ENCODE results near the gene RSPO1. TPM values are rescaled to one million over a fixed set of nuclear protein-coding genes. Genes with fewer than 3 reads are reported as not detected.
"Not testable (repeated sequence)": the region's sequence is repeated elsewhere in the genome, so short reads cannot be mapped to it uniquely, and the experiment has no call there.

RSPO1 gene
- total and polyA plus RNA-seq, 4 donors, result 0.06 to 0.14 (median 0.08) TPM; not detected in 1

- Histone ChIP-seq H3K4me1 (ENCODE audit: control insufficient read depth in 4 of 4, insufficient read depth in 4 of 4, low read length in 3 of 4) (peaks cover 4 to 19% (median 18%) of the 10 kb centered on the region in 4 donors), H3K36me3 (ENCODE audit: control insufficient read depth in 4 of 4, insufficient read depth in 3 of 4, low read depth in 1 of 4, low read length in 3 of 4) (peaks cover 2 to 35% (median 29%) of the 10 kb centered on the region in 4 donors), H3K27me3 (ENCODE audit: control insufficient read depth in 4 of 4, insufficient read depth in 4 of 4, low read length in 3 of 4) (no peaks in the 10 kb centered on the region), H3K9me3 (ENCODE audit: control insufficient read depth in 4 of 4, low read length in 3 of 4) (no peaks in the 10 kb centered on the region), H3K27ac (ENCODE audit: low read depth in 1 of 2, low read length in 2 of 2) (no peak overlapping the region), H3K4me3 (ENCODE audit: low read depth in 1 of 3, low read length in 3 of 3) (no peak overlapping the region), H3K9ac (ENCODE audit: low read depth in 1 of 2, low read length in 2 of 2) (no peak overlapping the region)
- TF ChIP-seq JUND (IDR thresholded peaks at IDR 0.05) (no peak), SP1 (IDR thresholded peaks at IDR 0.05) (no peak), RXRA (IDR thresholded peaks at IDR 0.05) (no peak), EGR1 (IDR thresholded peaks at IDR 0.05; ENCODE audit: low read depth in 2 of 2) (no peak), HNF4A (conservative IDR thresholded peaks at IDR 0.05) (no peak), MAX (IDR thresholded peaks at IDR 0.05) (no peak), FOXA1 (IDR thresholded peaks at IDR 0.05) (no peak), TAF1 (conservative IDR thresholded peaks at IDR 0.05) (no peak)
- TF ChIP-seq, protein P1, sequence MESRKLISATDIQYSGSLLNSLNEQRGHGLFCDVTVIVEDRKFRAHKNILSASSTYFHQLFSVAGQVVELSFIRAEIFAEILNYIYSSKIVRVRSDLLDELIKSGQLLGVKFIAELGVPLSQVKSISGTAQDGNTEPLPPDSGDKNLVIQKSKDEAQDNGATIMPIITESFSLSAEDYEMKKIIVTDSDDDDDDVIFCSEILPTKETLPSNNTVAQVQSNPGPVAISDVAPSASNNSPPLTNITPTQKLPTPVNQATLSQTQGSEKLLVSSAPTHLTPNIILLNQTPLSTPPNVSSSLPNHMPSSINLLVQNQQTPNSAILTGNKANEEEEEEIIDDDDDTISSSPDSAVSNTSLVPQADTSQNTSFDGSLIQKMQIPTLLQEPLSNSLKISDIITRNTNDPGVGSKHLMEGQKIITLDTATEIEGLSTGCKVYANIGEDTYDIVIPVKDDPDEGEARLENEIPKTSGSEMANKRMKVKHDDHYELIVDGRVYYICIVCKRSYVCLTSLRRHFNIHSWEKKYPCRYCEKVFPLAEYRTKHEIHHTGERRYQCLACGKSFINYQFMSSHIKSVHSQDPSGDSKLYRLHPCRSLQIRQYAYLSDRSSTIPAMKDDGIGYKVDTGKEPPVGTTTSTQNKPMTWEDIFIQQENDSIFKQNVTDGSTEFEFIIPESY (IDR thresholded peaks at IDR 0.05), result no peak
- 96% methylated on average over 6 of the region's 6 CpGs for WGBS
- no peak for DNase-seq (ENCODE audit: low spot score)
Measured at GRCh38 chr1:37593726-37594125, 41.0 kb downstream of the RSPO1 start.

DNA sequence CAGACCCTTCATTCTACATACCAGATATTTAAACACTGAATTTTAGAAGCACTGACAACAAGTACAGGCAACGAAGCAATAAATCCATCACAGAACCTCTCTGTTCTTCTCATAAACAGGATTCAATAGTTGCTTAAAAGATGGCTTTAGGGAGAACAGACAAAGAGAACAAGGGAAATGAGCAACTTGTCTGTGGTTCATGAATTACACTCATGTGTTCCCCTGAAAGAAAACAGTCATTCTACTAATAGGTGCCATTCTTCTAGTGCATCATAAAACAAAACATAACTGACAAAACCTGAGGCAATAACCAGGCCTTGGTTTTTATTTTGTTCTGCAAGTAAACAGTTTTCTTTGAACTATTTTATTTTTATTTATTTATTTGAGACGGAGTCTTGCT is 45.8 kb downstream of the RSPO1 start:
- WGBS, result 95% methylated on average over 2 of the region's 2 CpGs
- Histone ChIP-seq H3K36me3 (ENCODE audit: control insufficient read depth in 4 of 4, insufficient read depth in 3 of 4, low read depth in 1 of 4, low read length in 3 of 4) (peaks cover 6 to 70% (median 54%) of the 10 kb centered on the region in 4 donors), H3K27me3 (ENCODE audit: control insufficient read depth in 4 of 4, insufficient read depth in 4 of 4, low read length in 3 of 4) (no peaks in the 10 kb centered on the region), H3K4me1 (ENCODE audit: control insufficient read depth in 4 of 4, insufficient read depth in 4 of 4, low read length in 3 of 4) (peaks cover 0 to 2% (median under 1%) of the 10 kb centered on the region in 4 donors), H3K9me3 (ENCODE audit: control insufficient read depth in 4 of 4, low read length in 3 of 4) (no peaks in the 10 kb centered on the region), H3K9ac (ENCODE audit: low read depth in 1 of 2, low read length in 2 of 2) (no peak overlapping the region), H3K27ac (ENCODE audit: low read depth in 1 of 2, low read length in 2 of 2) (no peak overlapping the region), H3K4me3 (ENCODE audit: low read depth in 1 of 3, low read length in 3 of 3) (no peak overlapping the region)
- no peak for DNase-seq (ENCODE audit: low spot score)
- TF ChIP-seq HNF4A (conservative IDR thresholded peaks at IDR 0.05) (no peak), FOXA2 (IDR thresholded peaks at IDR 0.05) (no peak), CTCF (IDR thresholded peaks at IDR 0.05; ENCODE audit: low read depth, low read length, missing input control) (no peak), TAF1 (conservative IDR thresholded peaks at IDR 0.05) (no peak), SP1 (IDR thresholded peaks at IDR 0.05) (no peak), RAD21 (IDR thresholded peaks at IDR 0.05) (no peak), MAX (IDR thresholded peaks at IDR 0.05) (no peak)

- not testable (repeated sequence) for H3K4me3 ChIP-seq (ENCODE audit: low read depth in 1 of 3, low read length in 3 of 3); H3K27ac ChIP-seq (ENCODE audit: low read depth in 1 of 2, low read length in 2 of 2); H3K27me3 ChIP-seq (ENCODE audit: control insufficient read depth in 4 of 4, insufficient read depth in 4 of 4, low read length in 3 of 4); H3K9me3 ChIP-seq (ENCODE audit: control insufficient read depth in 4 of 4, low read length in 3 of 4); H3K4me1 ChIP-seq (ENCODE audit: control insufficient read depth in 4 of 4, insufficient read depth in 4 of 4, low read length in 3 of 4); DNase-seq (ENCODE audit: low spot score); H3K9ac ChIP-seq (ENCODE audit: low read depth in 1 of 2, low read length in 2 of 2)
- H3K36me3 ChIP-seq (ENCODE audit: control insufficient read depth in 4 of 4, insufficient read depth in 3 of 4, low read depth in 1 of 4, low read length in 3 of 4), result peaks cover 7 to 79% (median 64%) of the 10 kb centered on the region in 4 donors
- WGBS, result 91% methylated on average over 4 of the region's 4 CpGs
Measured at GRCh38 chr1:37584544-37584943, 50.1 kb downstream of the RSPO1 start.

Measured in liver (tissue), 9 donors.